PFSK-1 (cell line): Measurements from ENCODE around the gene SSH3.

Source experiments
- FOXP2 ChIP-seq: optimal IDR thresholded peaks from 2 replicates; pipeline ENCODE3; 2011; ENCODE audit warnings: borderline replicate concordance, control low read depth, inconsistent platforms; ENCODE audit not compliant: insufficient read depth; ENCODE audit errors: extremely low read length, extremely low read depth
- POLR2AphosphoS5 ChIP-seq: IDR thresholded peaks from 2 replicates; pipeline ENCODE4 v1.6.1; 2012; ENCODE audit warnings: low read depth, mild to moderate bottlenecking, control low read depth, low read length, moderate library complexity
- REST ChIP-seq, 2 experiments: IDR thresholded peaks; 2 replicates each; pipeline versions ENCODE4 v1.6.1 to v1.8.0; 2011 to 2012; ENCODE audit warnings: low read depth in 2 of 2, low read length in 2 of 2, control low read depth in 1 of 2, inconsistent platforms in 1 of 2, mild to moderate bottlenecking in 1 of 2, moderate library complexity in 1 of 2; ENCODE audit not compliant: insufficient read depth in 1 of 2
- SIN3A ChIP-seq: IDR thresholded peaks from 2 replicates; pipeline ENCODE4 v1.6.1; 2012; ENCODE audit warnings: mild to moderate bottlenecking, low read length, moderate library complexity, borderline replicate concordance; ENCODE audit not compliant: insufficient read depth
- TAF1 ChIP-seq: IDR thresholded peaks from 2 replicates; pipeline ENCODE4 v1.6.1; 2012; ENCODE audit warnings: low read length, control low read depth, borderline replicate concordance; ENCODE audit not compliant: insufficient read depth

SSH3 gene

GRCh38 chr11:67291481-67292381 lies 11.6 kb upstream of the SSH3 start:
- TF ChIP-seq SIN3A = no peak
- TF ChIP-seq FOXP2 = no peak
- TF ChIP-seq POLR2AphosphoS5 = no peak
- no peak for TF ChIP-seq TAF1
- TF ChIP-seq REST (IDR thresholded peaks at IDR 0.05; ENCODE audit: insufficient read depth in 1 of 2, low read depth in 2 of 2, low read length in 2 of 2) = no peak

GRCh38 chr11:67292671-67293070 lies 10.7 kb upstream of the SSH3 start:
- TF ChIP-seq FOXP2 (no peak), TAF1 (no peak), SIN3A (no peak), POLR2AphosphoS5 (no peak), REST (IDR thresholded peaks at IDR 0.05; ENCODE audit: insufficient read depth in 1 of 2, low read depth in 2 of 2, low read length in 2 of 2) (no peak)

GRCh38 chr11:67293090-67293489 lies 10.2 kb upstream of the SSH3 start:
- TF ChIP-seq REST (IDR thresholded peaks at IDR 0.05; ENCODE audit: insufficient read depth in 1 of 2, low read depth in 2 of 2, low read length in 2 of 2) (no peak), TAF1 (no peak), POLR2AphosphoS5 (no peak), SIN3A (no peak), FOXP2 (no peak)

- TF ChIP-seq SIN3A = no peak
Observed at GRCh38 chr11:67295846-67296245, 7.5 kb upstream of the SSH3 start.

GRCh38 chr11:67298786-67299185 lies 4.5 kb upstream of the SSH3 start:
- TF ChIP-seq REST (IDR thresholded peaks at IDR 0.05; ENCODE audit: insufficient read depth in 1 of 2, low read depth in 2 of 2, low read length in 2 of 2) (no peak), TAF1 (no peak), FOXP2 (no peak), SIN3A (no peak), POLR2AphosphoS5 (no peak)
